Activated naive CD8-positive, alpha-beta T cell treated with anti-CD3 and anti-CD28 coated beads, Interleukin-2, amount 10 ng/mL, durations not matched to agents 7 days and 5 days (primary cell): Measurements from ENCODE around the gene TRANK1. TPM values are rescaled to one million over a fixed set of nuclear protein-coding genes. Genes with fewer than 3 reads are reported as not detected.
"Not testable (repeated sequence)": the region's sequence is repeated elsewhere in the genome, so short reads cannot be mapped to it uniquely, and the experiment has no call there.

Experiments
- ATAC-seq: fragments of 150-1000 bp; cut with Tn5 transposase; one replicate; pipeline ENCODE4 v1.10.0; 2021; ENCODE audit warnings: low read depth, moderate library complexity
- POLR2A ChIA-PET: fragments of 350-600 bp; sonication (Branson Sonifier 250); formaldehyde crosslinking; loops from one replicate; lab custom pipeline; 2021; ENCODE audit warnings: antibody characterized with exemption; lab: Charles Lee
- DNase-seq: peaks from one replicate; pipeline ENCODE4 v3.0.0; 2021
- H3K27ac Mint-ChIP-seq: one replicate; pipeline ENCODE4 v1.8.0; 2022; ENCODE audit warnings: mild to moderate bottlenecking, mixed read lengths
- H3K27me3 Mint-ChIP-seq: one replicate; pipeline ENCODE4 v1.8.0; 2022; ENCODE audit warnings: mild to moderate bottlenecking, moderate library complexity, mixed read lengths
- H3K36me3 Mint-ChIP-seq: one replicate; pipeline ENCODE4 v1.8.0; 2021; ENCODE audit warnings: mild to moderate bottlenecking, mixed read lengths
- H3K4me1 Mint-ChIP-seq: one replicate; pipeline ENCODE4 v1.8.0; 2021; ENCODE audit warnings: mixed read lengths
- H3K4me3 Mint-ChIP-seq: one replicate; pipeline ENCODE4 v1.8.0; 2022; ENCODE audit warnings: mild to moderate bottlenecking, moderate library complexity, mixed read lengths
- H3K9me3 Mint-ChIP-seq: one replicate; pipeline ENCODE4 v1.8.0; 2021; ENCODE audit warnings: mixed read lengths
- total RNA-seq, 2 experiments: library from RNA; stranded (reverse); gene quantifications; one replicate each; pipeline ENCODE4 v1.2.3, GENCODE V29; 2021

The TRANK1 gene
- total RNA-seq, 2 experiments from 2014 or later, result 99.6 to 102 TPM

- no peak for DNase-seq
- Mint-ChIP-seq H3K9me3 (no peaks in the 10 kb centered on the region), H3K27me3 (no peaks in the 10 kb centered on the region), H3K36me3 (peaks cover 32% of the 10 kb centered on the region), H3K4me3 (peak overlapping the region; percentile 91), H3K4me1 (peaks cover 52% of the 10 kb centered on the region), H3K27ac (peak overlapping the region; percentile 85)
- ATAC-seq, result no peak
- POLR2A ChIA-PET, result interaction anchor here (0.7 to 3.4 kb wide), 5 partner anchors 13 to 51 kb away, joined by 3 to 14 read pairs (median 4); partner anchors contain the start of gene TRANK1
Measured at GRCh38 chr3:36906504-36907149, 38.2 kb downstream of the TRANK1 start.

- no peak for DNase-seq
- H3K36me3 Mint-ChIP-seq, result peaks cover 40% of the 10 kb centered on the region
- no peak for ATAC-seq
- peaks cover 57% of the 10 kb centered on the region for H3K4me1 Mint-ChIP-seq
- H3K27me3 Mint-ChIP-seq, result no peaks in the 10 kb centered on the region
- H3K27ac Mint-ChIP-seq, result peak overlapping the region; percentile 85
- peak overlapping the region; percentile 91 for H3K4me3 Mint-ChIP-seq
- POLR2A ChIA-PET, result interaction anchor here (0.6 to 1.9 kb wide), 4 partner anchors 16 to 584 kb away, joined by 3 to 5 read pairs (median 4); partner anchors contain the start of genes EPM2AIP1 and MLH1
- H3K9me3 Mint-ChIP-seq, result no peaks in the 10 kb centered on the region
Measured at GRCh38 chr3:36905545-36905944, 39.3 kb downstream of the TRANK1 start.

GRCh38 chr3:36904641-36905040 lies 40.2 kb downstream of the TRANK1 start:
- ATAC-seq (no peak), DNase-seq (no peak)
- Mint-ChIP-seq H3K4me1 (peaks cover 62% of the 10 kb centered on the region), H3K27me3 (no peaks in the 10 kb centered on the region), H3K27ac (no peak overlapping the region), H3K9me3 (no peaks in the 10 kb centered on the region), H3K36me3 (peaks cover 49% of the 10 kb centered on the region), H3K4me3 (no peak overlapping the region)
- POLR2A ChIA-PET, result interaction anchor here (0.9 to 1.2 kb wide), 2 partner anchors 28 to 88 kb away, joined by 3 to 5 read pairs; partner anchors contain the start of genes EPM2AIP1 and MLH1

- not testable (repeated sequence) for H3K27ac Mint-ChIP-seq, H3K4me3 Mint-ChIP-seq, H3K9me3 Mint-ChIP-seq, ATAC-seq, H3K27me3 Mint-ChIP-seq, DNase-seq
- H3K4me1 Mint-ChIP-seq, result peaks cover 58% of the 10 kb centered on the region
- H3K36me3 Mint-ChIP-seq, result peaks cover 55% of the 10 kb centered on the region
- POLR2A ChIA-PET, result interaction anchor here (0.9 kb wide), 1 partner anchor 27 kb away, joined by 3 read pairs; no protein-coding TSS in a partner anchor
Measured at GRCh38 chr3:36904065-36904464, 40.8 kb downstream of the TRANK1 start.

- H3K27ac Mint-ChIP-seq, result peak overlapping the region; percentile 73
- H3K4me1 Mint-ChIP-seq, result peaks cover 51% of the 10 kb centered on the region
- H3K9me3 Mint-ChIP-seq, result no peaks in the 10 kb centered on the region
- peak; percentile 21 for ATAC-seq
- peak overlapping the region; percentile 17 for H3K4me3 Mint-ChIP-seq
- no peaks in the 10 kb centered on the region for H3K27me3 Mint-ChIP-seq
- POLR2A ChIA-PET, result interaction anchor here (1.1 kb wide), 1 partner anchor 8 kb away, joined by 5 read pairs; no protein-coding TSS in a partner anchor
- H3K36me3 Mint-ChIP-seq, result peaks cover 59% of the 10 kb centered on the region
- DNase-seq, result no peak
Measured at GRCh38 chr3:36903119-36903882, 41.6 kb downstream of the TRANK1 start.

- Mint-ChIP-seq H3K27ac (no peak overlapping the region), H3K27me3 (no peaks in the 10 kb centered on the region), H3K36me3 (peaks cover 72% of the 10 kb centered on the region), H3K4me3 (no peak overlapping the region), H3K9me3 (no peaks in the 10 kb centered on the region), H3K4me1 (peaks cover 48% of the 10 kb centered on the region)
- no peak for DNase-seq
- no peak for ATAC-seq
- POLR2A ChIA-PET, result interaction anchor here (1.1 kb wide), 1 partner anchor 72 kb away, joined by 3 read pairs; no protein-coding TSS in a partner anchor
Measured at GRCh38 chr3:36901588-36901987, 43.3 kb downstream of the TRANK1 start.

GRCh38 chr3:36900474-36901443 lies 44.1 kb downstream of the TRANK1 start:
- no peak for DNase-seq
- H3K4me1 Mint-ChIP-seq, result peaks cover 44% of the 10 kb centered on the region
- peaks cover 75% of the 10 kb centered on the region for H3K36me3 Mint-ChIP-seq
- H3K4me3 Mint-ChIP-seq, result peak overlapping the region; percentile 47
- POLR2A ChIA-PET, result interaction anchor here (0.6 to 1.1 kb wide), 2 partner anchors 73 to 88 kb away, joined by 3 to 6 read pairs; no protein-coding TSS in a partner anchor
- peak overlapping the region; percentile 56 for H3K27ac Mint-ChIP-seq
- no peak for ATAC-seq
- H3K27me3 Mint-ChIP-seq, result no peaks in the 10 kb centered on the region
- H3K9me3 Mint-ChIP-seq, result no peaks in the 10 kb centered on the region

- Mint-ChIP-seq H3K4me1 (peaks cover 38% of the 10 kb centered on the region), H3K27me3 (no peaks in the 10 kb centered on the region), H3K27ac (peak overlapping the region; percentile 60), H3K36me3 (peaks cover 81% of the 10 kb centered on the region), H3K4me3 (peak overlapping the region; percentile 15), H3K9me3 (no peaks in the 10 kb centered on the region)
- ATAC-seq (no peak), DNase-seq (no peak)
- POLR2A ChIA-PET, result no interaction called here
Measured at GRCh38 chr3:36895496-36896409, 49.1 kb downstream of the TRANK1 start.

- POLR2A ChIA-PET, result no interaction called here
- Mint-ChIP-seq H3K27ac (no peak overlapping the region), H3K9me3 (no peaks in the 10 kb centered on the region), H3K4me1 (peaks cover 32% of the 10 kb centered on the region), H3K36me3 (peaks cover 80% of the 10 kb centered on the region), H3K4me3 (no peak overlapping the region), H3K27me3 (no peaks in the 10 kb centered on the region)
- DNase-seq, result no peak
- ATAC-seq, result no peak
Measured at GRCh38 chr3:36894914-36895313, 49.9 kb downstream of the TRANK1 start.

- Mint-ChIP-seq H3K4me3 (no peak overlapping the region), H3K4me1 (peaks cover 32% of the 10 kb centered on the region)
- ATAC-seq, result no peak
Measured at GRCh38 chr3:36893826-36894225, 51.0 kb downstream of the TRANK1 start.

GRCh38 chr3:36893137-36893557 lies 51.7 kb downstream of the TRANK1 start:
- Mint-ChIP-seq H3K4me3 (peak overlapping the region; percentile 29), H3K27me3 (no peaks in the 10 kb centered on the region), H3K27ac (peak overlapping the region; percentile 64), H3K4me1 (peaks cover 32% of the 10 kb centered on the region), H3K36me3 (peaks cover 72% of the 10 kb centered on the region), H3K9me3 (no peaks in the 10 kb centered on the region)
- DNase-seq (no peak), ATAC-seq (peak; percentile 80)
- POLR2A ChIA-PET, result interaction anchor here (0.5 to 2.7 kb wide), 6 partner anchors 13 to 1114 kb away, joined by 3 to 17 read pairs (median 4); partner anchors contain the start of gene TRANK1

More at GRCh38 chr3:36893826-36894225, 51.0 kb downstream of the TRANK1 start:
- no peak for DNase-seq
- Mint-ChIP-seq H3K36me3 (peaks cover 74% of the 10 kb centered on the region), H3K27ac (peak overlapping the region; percentile 64), H3K9me3 (no peaks in the 10 kb centered on the region), H3K27me3 (no peaks in the 10 kb centered on the region)
- POLR2A ChIA-PET, result interaction anchor here (1.4 to 2.7 kb wide), 3 partner anchors 13 to 51 kb away, joined by 4 to 17 read pairs (median 7); partner anchors contain the start of gene TRANK1
